HCEC 1CT (cell line): ENCODE data around the gene COQ4.
"Not testable (repeated sequence)": the region's sequence is repeated elsewhere in the genome, so short reads cannot be mapped to it uniquely, and the experiment has no call there.

Experiments
- DNase-seq: peaks from one replicate; pipeline ENCODE4 v3.0.0-alpha.2; 2017

The COQ4 gene

DNA sequence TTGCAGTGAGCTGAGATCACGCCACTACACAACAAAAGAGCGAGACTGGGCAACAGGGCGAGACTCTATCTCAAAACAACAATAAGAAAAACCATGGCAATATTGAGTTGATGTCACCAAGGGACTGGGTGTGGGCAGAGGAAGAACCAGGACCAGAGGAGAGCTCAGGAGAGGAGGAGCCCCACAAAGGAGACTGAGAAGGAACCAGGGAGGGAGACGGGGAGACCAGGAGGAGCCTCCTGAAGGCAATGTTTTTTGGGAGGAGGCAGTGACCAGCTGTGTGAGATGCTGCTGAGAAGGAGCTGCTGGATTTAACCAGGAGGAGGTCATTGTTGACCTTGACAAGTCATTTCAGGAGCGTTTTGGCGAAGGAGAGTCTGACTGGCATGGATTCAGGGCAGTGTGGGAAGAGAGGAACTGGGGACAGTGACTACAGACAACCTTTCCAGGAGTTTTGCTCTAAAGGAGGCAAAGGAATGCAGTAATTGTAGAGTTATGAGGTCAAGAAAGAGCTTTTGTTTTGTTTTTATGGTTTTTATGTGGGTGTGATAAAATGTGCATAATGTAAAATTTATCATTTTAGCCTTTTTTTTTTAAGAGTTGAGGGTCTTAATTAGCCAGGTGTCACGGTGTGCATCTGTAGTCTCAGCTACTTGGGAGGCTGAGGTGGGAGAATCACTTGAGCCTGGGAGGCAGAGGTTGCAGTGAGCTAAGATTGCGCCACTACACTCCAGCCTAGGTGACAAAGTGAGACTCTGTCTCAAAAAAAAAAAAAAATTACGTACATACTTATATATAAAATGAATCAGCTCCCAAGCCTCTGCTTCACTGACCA is 18.3 kb upstream of the COQ4 start:
- DNase-seq, result no peak

DNA sequence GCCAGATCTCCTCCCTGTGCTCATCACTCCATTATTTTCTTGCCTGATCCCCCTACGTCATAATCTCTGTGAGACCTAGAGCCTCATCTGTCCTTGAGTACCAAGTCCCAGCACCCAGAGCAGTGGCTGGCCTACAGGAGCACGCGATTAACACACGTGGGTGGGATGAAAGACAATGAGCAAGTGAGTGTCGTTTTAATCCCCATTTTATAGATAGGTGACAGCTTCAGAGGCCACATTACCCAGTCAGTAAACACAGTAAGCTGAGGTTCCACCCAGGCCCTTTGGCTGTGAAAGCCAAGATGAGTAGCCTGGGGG is 17.7 kb upstream of the COQ4 start:
- no peak for DNase-seq

DNA sequence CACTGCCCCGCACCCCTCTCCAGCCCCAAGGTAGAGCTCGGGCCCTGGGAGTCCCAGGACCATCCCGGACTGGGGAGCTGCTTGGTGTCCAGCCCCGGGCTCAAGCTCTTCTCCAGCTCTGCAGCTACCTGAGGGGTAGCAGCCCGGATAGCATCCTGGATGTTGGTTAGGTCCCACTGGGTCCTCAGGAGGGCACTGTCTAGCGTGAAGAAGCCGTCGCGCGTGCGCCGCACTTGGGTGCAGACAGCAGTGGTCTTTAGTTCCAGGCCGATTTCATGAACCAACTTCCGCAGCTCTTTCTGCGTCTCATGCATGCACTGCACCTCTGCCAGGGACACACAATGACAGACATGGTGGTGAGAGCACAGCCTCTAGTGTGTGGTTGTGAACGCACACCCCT is 13.1 kb upstream of the COQ4 start:
- DNase-seq, result no peak

DNA sequence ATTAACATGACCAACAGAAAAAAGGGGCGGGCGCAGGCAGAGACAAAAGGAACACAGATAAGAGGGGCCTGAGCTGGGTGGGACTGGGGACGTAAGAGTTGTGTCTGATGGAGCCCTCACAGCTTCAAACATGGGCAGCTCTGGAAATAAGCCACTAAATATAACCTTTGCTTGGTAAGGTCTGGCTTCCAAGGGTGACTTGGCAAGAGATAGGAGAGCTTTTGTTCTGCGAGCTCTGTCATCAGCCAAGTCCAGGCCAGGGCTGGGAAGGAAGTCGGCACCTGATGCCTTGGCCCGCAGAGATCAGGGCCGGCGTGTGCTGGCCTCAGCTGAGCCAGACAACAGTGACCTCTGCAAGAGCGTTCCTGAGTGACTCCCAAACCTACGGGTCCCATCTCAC is 12.2 kb upstream of the COQ4 start:
- no peak for DNase-seq

DNA sequence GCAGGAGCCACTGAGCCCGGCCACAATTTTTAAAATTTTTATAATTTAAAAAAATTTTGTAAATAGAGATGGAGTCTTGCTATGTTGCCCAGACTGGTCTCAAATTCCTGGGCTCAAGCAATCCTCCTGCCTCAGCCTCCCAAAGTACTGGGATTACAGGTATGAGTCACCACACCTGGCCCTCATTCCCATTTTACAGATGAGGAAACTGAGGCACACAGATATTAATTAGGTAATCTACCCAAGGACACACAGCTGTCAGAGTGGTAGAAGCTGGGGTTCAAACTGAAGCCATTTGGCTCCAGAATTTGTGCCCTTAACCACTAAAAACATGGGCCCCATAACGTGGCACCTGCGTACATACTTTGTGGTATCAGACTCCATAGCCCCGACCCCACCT is 7.9 kb upstream of the COQ4 start:
- no peak for DNase-seq

DNA sequence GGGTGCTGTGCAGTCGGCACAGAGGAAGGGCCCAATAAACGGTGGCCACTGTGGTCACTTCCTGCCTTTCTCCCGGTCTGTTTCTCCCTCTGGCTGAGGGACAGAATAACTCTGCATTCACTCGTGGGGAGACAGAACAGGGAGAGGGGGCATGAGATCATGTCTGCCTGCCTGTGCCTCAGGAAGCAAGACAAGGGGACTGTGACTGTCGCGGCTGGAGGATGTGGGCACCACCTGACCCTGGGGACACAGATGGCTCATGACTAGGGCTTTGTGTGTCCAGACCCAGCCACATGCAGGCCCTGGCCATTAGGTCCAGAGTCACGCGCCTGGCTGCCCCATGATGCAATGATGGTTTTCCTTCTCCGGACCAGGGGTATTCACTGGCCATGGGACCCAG is 6.2 kb upstream of the COQ4 start:
- no peak for DNase-seq

DNA sequence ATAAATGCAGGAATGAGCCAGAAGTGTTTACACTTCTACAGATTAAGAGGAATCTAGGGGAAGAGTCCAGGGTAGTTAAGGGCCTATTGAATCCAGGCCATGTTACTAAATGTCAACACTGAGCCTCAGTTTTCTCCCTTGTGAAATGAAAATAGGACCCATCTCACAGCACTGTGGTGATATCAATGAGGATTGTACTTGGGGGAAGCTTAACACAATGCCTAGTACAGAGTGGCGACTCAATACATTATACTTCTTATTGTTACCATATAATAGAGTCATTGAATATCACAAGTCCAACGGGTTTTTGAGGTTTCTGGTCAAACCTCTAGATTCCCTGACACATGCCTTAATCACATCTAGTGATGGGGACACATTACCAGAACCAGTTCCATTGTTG is 5.0 kb upstream of the COQ4 start:
- no peak for DNase-seq

DNA sequence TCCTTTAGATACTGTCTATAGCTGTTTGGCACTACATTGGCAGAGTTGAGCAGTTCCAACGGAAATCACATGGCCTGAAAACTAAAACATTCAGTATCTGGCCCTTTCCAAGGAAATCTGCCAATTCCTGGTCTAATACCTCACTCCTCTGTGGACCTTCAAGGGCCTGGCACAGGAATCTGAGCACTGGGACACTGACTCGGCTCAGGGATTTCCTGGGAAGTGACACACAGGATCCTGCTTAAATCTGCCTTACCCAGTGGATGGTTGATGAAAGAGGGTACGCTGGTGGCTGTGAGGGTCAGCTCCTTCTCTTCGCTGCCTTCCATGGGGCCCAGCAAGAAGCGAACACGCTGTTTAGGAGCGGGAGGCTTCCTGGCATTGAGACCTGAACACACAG is 1.3 kb upstream of the COQ4 start:
- DNase-seq, result no peak

DNA sequence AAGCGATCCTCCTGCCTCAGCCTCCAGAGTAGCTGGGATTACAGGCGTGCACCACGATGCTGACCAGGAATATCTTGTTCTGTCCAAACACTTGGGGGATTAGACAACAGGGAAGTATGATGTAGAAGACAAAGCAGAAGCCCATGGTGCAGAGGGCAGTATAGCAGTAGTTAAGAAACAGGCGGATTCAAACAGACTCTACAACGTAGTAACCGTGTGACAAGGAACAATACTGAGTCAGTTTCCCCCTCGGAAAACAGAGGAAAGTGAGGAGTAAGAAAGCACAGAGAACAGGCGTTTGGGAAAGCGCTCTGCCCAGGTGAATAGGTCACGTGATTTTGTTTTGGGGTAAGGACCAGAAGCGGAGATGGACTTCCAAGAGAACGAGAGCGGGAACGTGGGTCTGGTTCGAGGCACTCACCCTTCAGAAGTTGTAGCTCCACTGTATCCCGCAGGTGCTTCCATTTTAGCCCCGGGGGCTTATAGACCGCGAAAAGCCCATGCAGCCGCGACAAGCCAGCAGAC is 698 bp upstream of the COQ4 start:
- DNase-seq, result no peak

DNA sequence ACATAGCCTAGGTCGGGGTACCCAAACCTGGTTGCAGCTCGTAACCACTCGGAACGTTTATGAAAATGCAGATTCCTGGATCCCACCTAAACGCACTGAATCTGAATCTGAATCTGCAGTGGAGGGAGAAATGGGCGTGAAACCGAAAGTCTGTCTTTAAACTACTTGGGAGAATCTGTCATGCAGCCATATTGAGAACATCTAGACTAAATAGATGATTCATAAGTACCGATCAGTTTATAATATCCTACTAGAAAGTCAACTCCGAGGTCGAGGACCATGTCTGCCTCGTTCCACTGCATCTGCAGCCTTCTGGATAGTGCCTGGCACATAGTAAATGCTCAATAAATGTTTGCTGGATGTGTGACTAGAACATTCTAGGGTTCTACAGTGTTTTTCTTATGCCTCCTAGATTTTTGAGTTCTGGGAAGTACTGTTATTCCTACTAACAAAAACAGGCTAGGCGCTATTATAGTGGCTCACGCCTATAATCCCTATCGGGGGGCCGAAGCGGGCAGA is 632 bp downstream of the COQ4 start:
- DNase-seq, result peak; percentile 44

DNA sequence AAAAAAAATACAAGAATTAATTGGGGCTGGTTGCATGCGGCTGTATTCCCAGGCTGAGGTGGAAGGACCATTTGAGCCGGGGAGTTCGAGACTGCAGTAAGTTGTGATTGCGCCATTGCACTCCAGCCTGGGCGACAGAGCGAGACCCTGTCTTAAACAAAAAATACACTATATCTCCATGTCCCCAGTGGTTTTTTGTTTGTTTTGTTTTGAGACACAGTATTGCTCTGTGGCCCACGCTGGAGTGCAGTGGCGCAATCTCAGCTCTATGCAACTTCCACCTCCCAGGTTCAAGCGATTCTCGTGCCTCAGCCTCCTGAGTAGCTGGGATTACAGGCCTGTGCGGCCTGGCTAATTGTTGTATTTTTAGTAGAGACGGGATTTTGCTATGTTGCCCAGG is 1.2 kb downstream of the COQ4 start:
- DNase-seq, result no peak

DNA sequence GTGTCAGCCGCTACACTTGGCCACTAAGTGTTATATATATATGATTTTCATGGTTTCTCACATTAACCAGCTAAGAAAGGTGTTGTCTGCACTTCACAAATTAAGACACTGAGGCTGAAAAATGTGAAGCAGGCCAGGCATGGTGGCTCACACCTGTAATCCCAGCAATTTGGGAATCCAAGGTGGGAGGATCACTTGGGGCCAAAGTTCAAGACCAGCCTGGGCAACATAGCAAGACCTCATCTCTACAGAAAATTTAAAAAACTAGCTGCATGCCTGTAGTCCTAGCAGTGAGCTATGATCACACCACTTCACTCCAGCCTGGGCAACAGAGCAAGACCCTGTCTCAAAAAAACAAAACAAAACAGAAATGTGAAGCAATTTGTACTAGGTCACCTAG is 1.8 kb downstream of the COQ4 start:
- no peak for DNase-seq

DNA sequence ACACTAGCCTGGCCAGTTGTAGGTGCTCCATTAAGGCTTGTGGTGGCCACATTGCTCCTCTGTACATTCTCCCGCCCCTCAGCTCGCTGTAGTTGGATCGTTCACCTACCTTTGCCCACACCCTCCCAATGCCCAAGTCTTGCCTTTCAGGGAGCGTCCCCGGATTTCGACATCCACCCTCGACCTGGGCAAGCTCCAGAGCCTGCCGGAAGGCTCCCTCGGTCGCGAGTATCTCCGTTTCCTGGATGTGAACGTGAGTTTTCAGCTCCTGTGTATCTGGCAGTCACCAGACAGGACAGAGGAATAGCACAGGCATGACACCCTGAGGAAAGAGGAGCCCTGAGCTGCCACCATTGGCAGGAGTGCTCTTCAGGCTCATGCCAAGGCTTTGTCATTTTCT is 3.0 kb downstream of the COQ4 start:
- no peak for DNase-seq

DNA sequence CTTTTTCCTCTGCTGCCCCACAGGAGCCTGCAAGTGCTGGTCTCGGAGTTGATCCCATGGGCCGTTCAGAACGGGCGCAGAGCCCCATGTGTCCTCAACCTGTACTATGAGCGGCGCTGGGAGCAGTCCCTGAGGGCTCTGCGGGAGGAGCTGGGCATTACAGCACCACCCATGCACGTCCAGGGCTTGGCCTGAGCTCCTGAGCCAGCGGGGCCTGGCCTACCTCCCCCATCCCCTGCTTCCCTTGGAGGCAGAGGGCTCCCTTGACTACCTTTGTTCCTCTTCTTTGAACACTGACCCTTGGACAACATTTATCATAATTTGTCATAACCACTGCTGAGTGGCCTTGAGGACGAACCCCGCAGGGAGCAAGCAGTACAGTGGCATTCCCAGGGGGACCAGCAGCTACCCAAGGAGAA is 10.8 kb downstream of the COQ4 start:
- DNase-seq, result no peak

DNA sequence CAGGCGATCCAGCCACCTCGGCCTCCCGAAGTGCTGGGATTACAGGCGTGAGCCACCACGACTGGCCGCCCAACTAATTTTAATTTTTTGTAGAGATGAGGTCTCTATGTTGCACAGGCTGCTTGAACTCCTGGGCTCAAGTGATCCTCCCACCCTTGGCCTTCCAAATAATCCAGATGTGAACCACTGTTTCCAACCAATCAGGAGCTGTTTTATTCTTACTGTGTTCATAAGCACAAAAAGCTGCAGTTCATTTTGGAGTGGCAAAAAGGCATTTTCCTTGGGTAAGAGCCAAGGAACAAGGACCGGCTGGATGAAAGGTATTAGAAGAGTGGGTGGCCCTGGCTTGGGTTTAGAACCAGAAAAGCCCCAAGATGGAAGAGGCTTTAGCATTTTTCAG is 12.5 kb downstream of the COQ4 start:
- no peak for DNase-seq

DNA sequence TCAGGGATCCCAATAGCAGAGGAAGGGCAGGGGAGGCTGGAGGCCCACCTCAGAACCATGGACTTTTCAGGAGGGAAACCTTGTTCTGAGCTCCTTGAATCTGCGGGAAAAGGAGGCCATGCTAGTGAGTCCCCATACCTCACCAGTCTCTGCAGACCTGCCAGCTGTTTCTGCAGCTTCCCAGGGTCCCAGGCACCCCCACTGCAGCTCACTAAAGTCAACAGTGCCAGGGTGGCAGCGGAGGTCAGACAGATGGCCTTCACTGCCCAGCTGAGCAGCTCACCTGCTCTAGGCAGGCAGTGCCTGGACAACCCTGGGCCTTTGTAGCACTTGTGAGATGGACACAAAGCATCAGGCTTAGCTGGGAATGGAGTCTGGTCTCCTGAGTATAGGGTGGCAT is 13.3 kb downstream of the COQ4 start:
- DNase-seq, result no peak

DNA sequence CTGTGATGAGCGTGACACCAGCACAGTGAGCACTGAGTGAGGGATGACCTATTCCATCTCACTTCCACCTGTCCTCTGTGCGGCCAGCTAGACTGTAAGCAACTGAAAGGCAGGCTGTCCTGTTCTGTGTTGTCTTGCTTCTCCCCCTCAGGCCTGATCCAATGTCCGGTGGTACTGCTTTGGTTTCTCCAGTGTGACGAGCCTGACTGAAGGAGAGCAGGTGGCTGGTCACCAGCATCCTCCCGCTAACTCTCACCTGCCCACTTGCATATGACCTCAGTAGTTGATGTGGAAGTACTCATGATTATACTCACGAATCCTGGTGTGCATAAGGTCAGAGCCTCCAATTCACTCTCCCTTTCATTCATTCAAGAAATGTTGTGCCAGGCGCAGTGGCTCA is 15.3 kb downstream of the COQ4 start:
- DNase-seq, result no peak

DNA sequence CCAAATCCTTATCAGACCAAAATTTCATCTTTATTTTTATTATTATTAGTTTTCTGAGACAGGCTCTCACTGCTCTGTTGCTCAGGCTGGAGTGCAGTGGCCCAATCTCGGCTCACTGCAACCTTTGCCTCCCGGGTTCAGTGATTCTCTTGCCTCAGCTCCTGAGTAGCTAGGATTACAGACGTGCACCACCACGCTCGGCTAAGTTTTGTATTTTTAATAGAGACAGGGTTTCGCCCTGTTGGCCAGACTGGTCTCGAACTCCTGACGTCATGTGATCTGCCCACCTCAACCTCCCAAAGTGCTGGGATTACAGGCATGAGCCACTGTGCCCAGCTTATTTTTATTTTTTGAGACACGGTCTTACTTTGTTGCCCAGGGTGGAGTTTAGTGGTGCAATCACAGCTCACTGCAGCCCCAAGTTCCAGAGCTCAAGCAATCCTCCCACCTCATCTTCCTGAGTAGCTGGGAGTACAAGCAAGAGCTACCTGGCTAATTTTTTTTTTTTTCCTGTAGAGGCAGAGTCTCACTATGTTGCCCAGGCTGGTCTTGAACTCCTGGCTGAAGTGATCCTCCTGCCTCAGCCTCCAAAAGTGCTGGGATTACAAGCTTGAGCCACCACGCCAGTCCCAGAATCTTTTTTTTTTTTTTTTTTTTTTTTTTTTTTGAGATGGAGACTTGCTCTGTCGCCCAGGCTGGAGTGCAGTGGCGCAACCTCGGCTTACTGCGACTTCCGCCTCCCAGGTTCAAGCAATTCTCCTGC is 16.4 kb downstream of the COQ4 start:
- not testable (repeated sequence) for DNase-seq

DNA sequence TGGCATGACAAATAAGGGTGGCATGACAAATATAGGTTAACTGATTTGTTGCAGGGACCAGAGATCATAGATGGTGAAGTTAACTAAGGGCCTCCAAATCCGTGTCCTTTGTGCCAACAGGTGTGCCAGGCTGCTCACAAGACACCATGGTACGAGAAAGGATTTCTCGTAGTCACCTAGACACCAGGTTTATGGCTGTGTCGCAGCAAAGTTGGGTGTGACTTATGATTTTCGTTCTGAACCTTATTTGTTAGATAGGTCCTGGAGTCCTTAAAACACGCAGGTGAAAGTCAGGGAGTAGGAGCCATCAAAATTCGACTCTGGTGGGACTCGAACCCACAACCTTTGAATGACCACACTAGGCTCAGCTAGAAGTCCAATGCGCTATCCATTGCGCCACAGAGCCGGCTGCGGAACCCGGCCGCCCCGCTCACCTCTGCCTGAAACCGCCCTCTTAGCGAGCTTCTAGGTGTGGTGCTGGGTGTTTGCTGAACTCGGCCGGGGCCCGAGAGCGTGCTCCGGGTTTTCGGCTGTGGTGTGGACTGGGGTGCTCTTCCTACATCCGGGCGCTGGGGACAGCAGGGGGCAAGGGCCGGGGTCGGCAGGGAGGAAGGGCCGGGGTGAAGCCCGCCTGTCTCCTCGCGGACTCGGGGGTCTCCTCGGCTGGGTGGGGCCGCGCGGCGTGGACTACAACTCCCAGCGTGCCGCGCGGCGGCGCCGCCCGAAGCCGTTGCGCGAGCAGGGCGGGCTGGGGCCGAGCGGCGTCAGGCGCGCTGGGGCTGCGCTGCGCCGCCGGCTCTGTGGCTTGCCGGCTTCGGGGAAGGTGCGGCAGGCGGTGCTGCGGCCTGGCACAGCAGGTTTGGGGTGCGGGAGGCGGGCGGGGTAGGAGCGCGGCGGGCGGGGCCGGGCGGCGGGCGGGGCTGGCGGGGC is 17.4 kb downstream of the COQ4 start, which contains the start of gene SLC27A4:
Gene SLC27A4 (plus strand): TSS at position 767 of the 930 bp plus-strand sequence. CDS start 2,606 bp downstream, outside the sequence.
- peak; percentile 83 for DNase-seq

DNA sequence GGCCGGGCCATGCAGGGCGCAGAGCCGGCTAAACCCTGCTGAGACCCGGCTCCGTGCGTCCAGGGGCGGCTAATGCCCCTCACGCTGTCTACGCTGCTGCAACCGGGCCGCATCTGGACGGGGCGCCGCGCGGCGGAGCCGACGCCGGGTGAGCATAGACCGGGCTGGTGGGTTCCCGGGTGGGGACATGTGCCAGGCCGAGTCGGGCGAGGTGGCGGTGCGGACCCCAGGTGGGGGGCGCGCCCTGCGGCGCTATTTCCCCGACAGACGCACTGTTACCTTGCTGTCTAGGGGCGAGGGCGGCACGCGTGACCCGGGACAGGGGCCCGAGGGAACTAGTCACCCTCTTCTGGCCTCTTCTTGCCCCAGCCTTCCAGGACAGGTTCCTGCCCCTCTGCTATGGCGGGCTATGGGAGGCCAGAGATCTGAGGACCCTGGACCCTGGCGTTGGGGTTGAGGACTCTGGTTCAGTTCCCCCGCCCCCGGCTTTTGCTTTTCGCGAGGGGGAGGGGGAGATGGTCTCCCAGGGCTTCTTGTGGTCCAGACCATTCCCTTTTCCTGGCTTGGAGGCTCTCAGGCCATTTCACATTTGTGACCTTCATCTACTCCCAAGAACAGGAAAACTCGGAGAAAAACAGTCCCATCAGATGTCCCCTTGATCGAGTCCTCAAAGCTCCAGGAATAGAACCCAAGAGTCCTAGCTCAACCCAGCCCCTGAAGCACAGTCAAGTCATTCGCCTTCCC is 18.2 kb downstream of the COQ4 start:
- DNase-seq, result no peak

DNA sequence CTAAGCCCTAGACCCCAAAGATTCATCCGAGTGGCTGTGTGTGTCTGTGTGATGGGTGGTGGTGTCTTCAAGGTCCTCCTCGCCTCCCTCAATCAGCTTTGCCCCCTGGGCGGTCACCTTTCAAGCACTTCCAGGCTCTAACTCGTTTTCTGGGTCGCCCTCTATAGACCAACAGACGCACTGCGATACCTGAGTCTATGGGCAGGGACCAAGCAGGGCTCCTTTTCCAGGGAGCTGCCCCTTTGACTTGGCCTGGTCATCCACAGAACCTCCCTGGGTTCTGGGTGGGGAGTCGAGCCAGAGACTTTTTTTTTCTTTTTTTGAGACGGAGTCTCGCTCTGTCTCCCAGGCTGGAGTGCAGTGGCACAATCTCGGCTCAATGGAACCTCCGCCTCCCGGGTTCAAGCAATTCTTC is 18.8 kb downstream of the COQ4 start:
- peak; percentile 68 for DNase-seq
